ENCODE measurements around the gene DDX42. TPM values are rescaled to one million over a fixed set of nuclear protein-coding genes. Genes with fewer than 3 reads are reported as not detected.

Gene DDX42
- total and polyA plus RNA-seq, 2 of the 13 experiments (the other 11 are each of a cell fraction or from before 2014, with no cell fraction given) = 87.2 to 92.9 TPM

DNA sequence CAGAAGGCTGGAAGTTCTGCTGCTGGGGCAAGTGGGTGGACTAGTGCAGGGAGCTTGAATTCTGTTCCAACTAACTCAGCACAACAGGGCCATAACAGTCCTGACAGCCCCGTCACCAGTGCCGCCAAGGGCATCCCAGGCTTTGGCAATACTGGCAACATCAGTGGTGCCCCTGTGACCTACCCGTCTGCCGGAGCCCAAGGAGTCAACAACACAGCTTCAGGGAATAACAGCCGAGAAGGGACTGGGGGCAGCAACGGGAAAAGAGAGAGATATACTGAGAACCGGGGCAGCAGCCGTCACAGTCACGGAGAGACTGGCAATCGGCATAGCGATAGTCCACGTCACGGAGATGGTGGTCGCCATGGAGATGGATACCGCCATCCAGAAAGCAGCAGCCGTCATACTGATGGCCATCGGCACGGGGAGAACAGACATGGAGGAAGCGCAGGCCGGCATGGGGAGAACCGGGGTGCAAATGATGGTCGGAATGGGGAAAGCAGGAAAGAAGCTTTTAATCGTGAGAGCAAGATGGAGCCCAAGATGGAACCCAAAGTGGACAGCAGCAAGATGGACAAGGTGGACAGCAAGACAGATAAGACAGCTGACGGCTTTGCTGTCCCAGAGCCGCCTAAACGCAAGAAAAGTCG lies 43.9 kb downstream of the DDX42 start:
- CTCF ChIA-PET (ENCODE audit: low intra/inter-chr PET ratio, low total read pairs) = no interaction called here
- TF ChIP-seq MXD4 (CRISPR knock-in tag; IDR thresholded peaks at IDR 0.05) = no peak
- no peak for TF ChIP-seq ZNF609 (CRISPR knock-in tag; IDR thresholded peaks at IDR 0.05; ENCODE audit: borderline replicate concordance)
- TF ChIP-seq FOXC1 (CRISPR knock-in tag; IDR thresholded peaks at IDR 0.05; ENCODE audit: borderline replicate concordance) = no peak
- no peak for TF ChIP-seq CENPBD1 (CRISPR knock-in tag; IDR thresholded peaks at IDR 0.05; ENCODE audit: borderline replicate concordance, low read depth)
- TF ChIP-seq, protein P1, sequence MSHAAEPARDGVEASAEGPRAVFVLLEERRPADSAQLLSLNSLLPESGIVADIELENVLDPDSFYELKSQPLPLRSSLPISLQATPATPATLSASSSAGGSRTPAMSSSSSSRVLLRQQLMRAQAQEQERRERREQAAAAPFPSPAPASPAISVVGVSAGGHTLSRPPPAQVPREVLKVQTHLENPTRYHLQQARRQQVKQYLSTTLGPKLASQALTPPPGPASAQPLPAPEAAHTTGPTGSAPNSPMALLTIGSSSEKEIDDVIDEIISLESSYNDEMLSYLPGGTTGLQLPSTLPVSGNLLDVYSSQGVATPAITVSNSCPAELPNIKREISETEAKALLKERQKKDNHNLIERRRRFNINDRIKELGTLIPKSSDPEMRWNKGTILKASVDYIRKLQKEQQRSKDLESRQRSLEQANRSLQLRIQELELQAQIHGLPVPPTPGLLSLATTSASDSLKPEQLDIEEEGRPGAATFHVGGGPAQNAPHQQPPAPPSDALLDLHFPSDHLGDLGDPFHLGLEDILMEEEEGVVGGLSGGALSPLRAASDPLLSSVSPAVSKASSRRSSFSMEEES (CRISPR knock-in tag; IDR thresholded peaks at IDR 0.05) = no peak
- no peak for TF ChIP-seq RFX1 (IDR thresholded peaks at IDR 0.05)
- TF ChIP-seq AGO2 (optimal IDR thresholded peaks at IDR 0.05; ENCODE audit: low read depth, low read length) = peak; percentile 90
- TF ChIP-seq NR0B2 (CRISPR knock-in tag; IDR thresholded peaks at IDR 0.05) = no peak
- no peak for TF ChIP-seq ZNF749 (CRISPR knock-in tag; IDR thresholded peaks at IDR 0.05; ENCODE audit: borderline replicate concordance)
- TF ChIP-seq AFF4 (CRISPR knock-in tag; IDR thresholded peaks at IDR 0.05) = no peak
- TF ChIP-seq ZNF44 (CRISPR knock-in tag; IDR thresholded peaks at IDR 0.05) = no peak
- TF ChIP-seq ZFP1 (CRISPR knock-in tag; IDR thresholded peaks at IDR 0.05) = no peak
- TF ChIP-seq MEIS2 (CRISPR knock-in tag; IDR thresholded peaks at IDR 0.05) = no peak

More for the DNA sequence above, 43.9 kb downstream of the DDX42 start:
- in situ Hi-C loops (cut with HindIII; ENCODE audit: extremely low pct_ligation_motif_present, low pct_unique_long_range_greater_than_20kb) = no loop called here
- H3K27ac ChIP-seq (ENCODE audit: extremely low read length, insufficient read depth, low read length) = no peak overlapping the region
- no peak for ATAC-seq
- peaks cover 14% of the 10 kb centered on the region; the same call in 1 of the 2 replicates for H3K4me1 ChIP-seq (ENCODE audit: insufficient read depth, low read length)
- POLR2A ChIA-PET = interaction anchor here (1.7 kb wide), 2 partner anchors 9 to 44 kb away, joined by 9 to 10 read pairs; partner anchors contain the start of genes CCDC47, DDX42, FTSJ3 and PSMC5
- TSS peak; percentile 49 for BruUV-seq (replicated peaks)
- no peaks in the 10 kb centered on the region for H3K27me3 ChIP-seq (ENCODE audit: control insufficient read depth in 1 of 2, insufficient read depth in 2 of 2, low read length in 2 of 2)
- intact Hi-C loops (cut with micrococcal nuclease; ENCODE audit: unreplicated experiment) = no loop called here
- no peak overlapping the region for H3K9ac ChIP-seq (ENCODE audit: insufficient read depth, low read depth, low read length)
- no peak overlapping the region for H3K4me2 ChIP-seq (ENCODE audit: low read depth, low read length)
- H4K20me1 ChIP-seq (ENCODE audit: insufficient read depth, low read length) = peaks cover 3% of the 10 kb centered on the region; the same call in 1 of the 2 replicates
- WGBS (ENCODE audit: low lambda C conversion rate) = 98% methylated on average over 27 of the region's 27 CpGs
- H3K36me3 ChIP-seq (replicated peaks in 1 of 2; ENCODE audit: control insufficient read depth in 1 of 2, insufficient read depth in 2 of 2, low read length in 2 of 2) = peaks cover 50 to 97% of the 10 kb centered on the region in 2 experiments
- DNase-seq (ENCODE audit: low spot score) = no peak
- no peak for FAIRE-seq
- no peaks in the 10 kb centered on the region for H3K9me3 ChIP-seq (ENCODE audit: low read length)
- no peaks in the 10 kb centered on the region for H3K79me2 ChIP-seq (ENCODE audit: insufficient read depth, low read length)
- H2AFZ ChIP-seq (ENCODE audit: low read length) = no peak overlapping the region
- H3K4me3 ChIP-seq (replicated peaks in 1 of 3; ENCODE audit: insufficient read depth in 1 of 3, low read depth in 2 of 3, low read length in 3 of 3) = no peak overlapping the region
